Small intestine (tissue), 7 donors: ENCODE measurements around the gene SLC9A9. TPM values are rescaled to one million over a fixed set of nuclear protein-coding genes. Genes with fewer than 3 reads are reported as not detected.

ENCODE experiments used
- DNase-seq, 2 donors: peaks; one replicate each; pipeline versions ENCODE4 v3.0.0 to v3.0.0-alpha.2; 2013
- FAIRE-seq: peaks from 2 replicates; lab custom pipeline; 2012; peaks lifted over from hg19 to GRCh38; lab: Jason Lieb, UNC
- H3K27ac ChIP-seq, 3 donors: one replicate each; pipeline ENCODE4 v1.5.1; 2013; ENCODE audit warnings: low read length in 2 of 3, mild to moderate bottlenecking in 2 of 3, control low read depth in 1 of 3, inconsistent platforms in 1 of 3, low read depth in 1 of 3, moderate library complexity in 1 of 3
- H3K27me3 ChIP-seq, 3 donors: one replicate each; pipeline ENCODE4 v1.6.1; 2013; ENCODE audit warnings: low read length in 3 of 3, inconsistent platforms in 1 of 3; ENCODE audit not compliant: control insufficient read depth in 3 of 3, insufficient read depth in 3 of 3
- H3K36me3 ChIP-seq, 3 donors: one replicate each; pipeline ENCODE4 v1.6.1; 2013; ENCODE audit warnings: low read length in 3 of 3, inconsistent platforms in 1 of 3, low read depth in 1 of 3, mild to moderate bottlenecking in 1 of 3, moderate library complexity in 1 of 3; ENCODE audit not compliant: control insufficient read depth in 3 of 3, insufficient read depth in 2 of 3
- H3K4me1 ChIP-seq, 3 donors: one replicate each; pipeline ENCODE4 v1.6.1; 2013; ENCODE audit warnings: low read length in 2 of 3, inconsistent platforms in 1 of 3, low read depth in 1 of 3, mild to moderate bottlenecking in 1 of 3, moderate library complexity in 1 of 3; ENCODE audit not compliant: control insufficient read depth in 3 of 3, insufficient read depth in 2 of 3
- H3K4me3 ChIP-seq, 3 donors: one replicate each; pipeline ENCODE4 v1.5.1; 2013; ENCODE audit warnings: low read length in 3 of 3, control low read depth in 1 of 3, inconsistent platforms in 1 of 3, low read depth in 1 of 3, mild to moderate bottlenecking in 1 of 3, moderate library complexity in 1 of 3
- H3K9me3 ChIP-seq, 2 donors: one replicate each; pipeline ENCODE4 v1.6.1; 2013; ENCODE audit warnings: low read depth in 1 of 2, low read length in 1 of 2; ENCODE audit not compliant: control insufficient read depth in 2 of 2, insufficient read depth in 1 of 2
- WGBS, 3 donors: extraction: QIAGEN DNeasy Blood & Tissue Kit; methylation state at CpG; one replicate each; pipeline ENCODE4 v1.1.7; 2013; 5-methylcytosine and 5-hydroxymethylcytosine counted together
- polyA plus RNA-seq, 4 donors: library from polyadenylated mRNA; stranded (reverse) in 3 of 4; unstranded in 1 of 4; fragments of 200-250 nt in 3 of 4; fragments of 120-200 nt in 1 of 4; gene quantifications; one replicate each; pipeline versions ENCODE4 v1.2.1 to v1.2.3, GENCODE V29; 2013
- donor health status: healthy with polysubstance abuse.
- donor health status: control.
- donor health status: control.
- donor health status: Bipolar disorder and iron deficiency.
- donor health status: healthy.

Gene SLC9A9
- polyA plus RNA-seq, 4 donors = 1.4 to 4.6 (median 4.1) TPM; not detected in 1

- H3K27me3 ChIP-seq = no peaks in the 10 kb centered on the region
- no peak for DNase-seq
- FAIRE-seq = no peak
- H3K9me3 ChIP-seq = no peaks in the 10 kb centered on the region
- H3K27ac ChIP-seq = no peak overlapping the region
- 43 to 68% (median 58%) methylated on average over 2 of the region's 2 CpGs for WGBS, 3 donors
- peaks cover 0 to 3% (median 0%) of the 10 kb centered on the region in 3 donors for H3K4me1 ChIP-seq
- H3K4me3 ChIP-seq = no peak overlapping the region
- H3K36me3 ChIP-seq = no peaks in the 10 kb centered on the region
Measured at GRCh38 chr3:143471705-143472104, 376.6 kb downstream of the SLC9A9 start.

GRCh38 chr3:143469159-143469558 lies 379.1 kb downstream of the SLC9A9 start:
- no peak for DNase-seq
- Histone ChIP-seq H3K27ac (no peak overlapping the region), H3K4me1 (no peaks in the 10 kb centered on the region), H3K36me3 (no peaks in the 10 kb centered on the region), H3K4me3 (no peak overlapping the region), H3K27me3 (no peaks in the 10 kb centered on the region), H3K9me3 (no peaks in the 10 kb centered on the region)
- no peak for FAIRE-seq
- WGBS, 3 donors = 54 to 73% (median 55%) methylated on average over 5 of the region's 5 CpGs

- no peak overlapping the region for H3K27ac ChIP-seq
- 76 to 87% (median 84%) methylated on average over 1 of the region's 1 CpG for WGBS, 3 donors
- no peaks in the 10 kb centered on the region for H3K9me3 ChIP-seq
- H3K4me3 ChIP-seq = no peak overlapping the region
- peak in 1 of 2 donors; percentile 55 for DNase-seq
- FAIRE-seq = no peak
- no peaks in the 10 kb centered on the region for H3K27me3 ChIP-seq
- no peaks in the 10 kb centered on the region for H3K4me1 ChIP-seq
- no peaks in the 10 kb centered on the region for H3K36me3 ChIP-seq
Measured at GRCh38 chr3:143465666-143466065, 382.6 kb downstream of the SLC9A9 start.

GRCh38 chr3:143464850-143465249 lies 383.4 kb downstream of the SLC9A9 start:
- FAIRE-seq (no peak), DNase-seq (no peak)
- Histone ChIP-seq H3K27me3 (no peaks in the 10 kb centered on the region), H3K9me3 (no peaks in the 10 kb centered on the region), H3K4me3 (no peak overlapping the region), H3K27ac (no peak overlapping the region), H3K4me1 (no peaks in the 10 kb centered on the region), H3K36me3 (no peaks in the 10 kb centered on the region)
- WGBS, 3 donors = 69 to 78% (median 71%) methylated on average over 2 of the region's 2 CpGs

GRCh38 chr3:143455480-143455879 lies 392.8 kb downstream of the SLC9A9 start:
- Histone ChIP-seq H3K9me3 (no peaks in the 10 kb centered on the region), H3K4me3 (no peak overlapping the region), H3K27me3 (no peaks in the 10 kb centered on the region), H3K36me3 (no peaks in the 10 kb centered on the region), H3K27ac (no peak overlapping the region), H3K4me1 (no peaks in the 10 kb centered on the region)
- FAIRE-seq = peak; percentile 47
- no peak for DNase-seq

- FAIRE-seq = no peak
Measured at GRCh38 chr3:143450632-143451031, 397.6 kb downstream of the SLC9A9 start.

GRCh38 chr3:143447491-143447890 lies 400.8 kb downstream of the SLC9A9 start:
- Histone ChIP-seq H3K27ac (no peak overlapping the region), H3K27me3 (no peaks in the 10 kb centered on the region), H3K9me3 (no peaks in the 10 kb centered on the region), H3K36me3 (no peaks in the 10 kb centered on the region), H3K4me3 (no peak overlapping the region), H3K4me1 (peaks cover 0 to 5% (median 2%) of the 10 kb centered on the region in 3 donors)
- 83 to 85% (median 84%) methylated on average over 5 of the region's 5 CpGs for WGBS, 3 donors
- DNase-seq (no peak), FAIRE-seq (no peak)

More at GRCh38 chr3:143450632-143451031, 397.6 kb downstream of the SLC9A9 start:
- Histone ChIP-seq H3K36me3 (no peaks in the 10 kb centered on the region), H3K4me1 (no peaks in the 10 kb centered on the region), H3K27me3 (no peaks in the 10 kb centered on the region), H3K27ac (no peak overlapping the region), H3K4me3 (no peak overlapping the region), H3K9me3 (no peaks in the 10 kb centered on the region)
- 88 to 100% (median 94%) methylated on average over 1 of the region's 1 CpG for WGBS, 3 donors
- DNase-seq = no peak

GRCh38 chr3:143445118-143445517 lies 403.1 kb downstream of the SLC9A9 start:
- H3K9me3 ChIP-seq = no peaks in the 10 kb centered on the region
- DNase-seq (no peak), FAIRE-seq (no peak)
- H3K4me3 ChIP-seq = no peak overlapping the region
- no peaks in the 10 kb centered on the region for H3K27me3 ChIP-seq
- peaks cover 0 to 5% (median 2%) of the 10 kb centered on the region in 3 donors for H3K4me1 ChIP-seq
- no peak overlapping the region for H3K27ac ChIP-seq
- WGBS, 3 donors = 80 to 97% (median 90%) methylated on average over 2 of the region's 2 CpGs
- H3K36me3 ChIP-seq = no peaks in the 10 kb centered on the region

GRCh38 chr3:143443851-143444331 lies 404.4 kb downstream of the SLC9A9 start:
- Histone ChIP-seq H3K4me1 (peaks cover 0 to 5% (median 2%) of the 10 kb centered on the region in 3 donors), H3K4me3 (no peak overlapping the region), H3K27ac (peak overlapping the region in 1 of 3 donors; percentile 83), H3K36me3 (no peaks in the 10 kb centered on the region), H3K9me3 (no peaks in the 10 kb centered on the region), H3K27me3 (no peaks in the 10 kb centered on the region)
- no peak for FAIRE-seq
- peak; percentile 26 to 74 for DNase-seq
- 25 to 38% (median 30%) methylated on average over 6 of the region's 6 CpGs for WGBS, 3 donors
